ENCODE results near the gene VAV2. TPM values are rescaled to one million over a fixed set of nuclear protein-coding genes. Genes with fewer than 3 reads are reported as not detected.

The VAV2 gene
- total RNA-seq, 1 experiment from 2014 or later: 24.7 TPM

- TF ChIP-seq TCF7L2 (IDR thresholded peaks at IDR 0.05; ENCODE audit: low read depth, low read length): no peak
- TF ChIP-seq REST (IDR thresholded peaks at IDR 0.05; ENCODE audit: insufficient read depth in 1 of 2, low read depth in 2 of 2, low read length in 1 of 2): no peak
- no peak for TF ChIP-seq CTCF (IDR thresholded peaks at IDR 0.05)
- TF ChIP-seq POLR2AphosphoS5 (IDR thresholded peaks at IDR 0.05; ENCODE audit: low read depth, low read length): no peak
- TF ChIP-seq SIN3A (IDR thresholded peaks at IDR 0.05; ENCODE audit: borderline replicate concordance, insufficient read depth, low read depth, low read length): no peak
- intact Hi-C loops (cut with micrococcal nuclease; ENCODE audit: unreplicated experiment) (no loop called here), in situ Hi-C loops (cut with HindIII; ENCODE audit: low pct_unique_long_range_greater_than_20kb, low sequenced_read_pairs) (no loop called here)
- H3K4me1 ChIP-seq (ENCODE audit: control insufficient read depth, insufficient read depth, low read length): peaks cover 2% of the 10 kb centered on the region; the same call in 1 of the 2 replicates
- H3K9me3 ChIP-seq (ENCODE audit: control insufficient read depth, insufficient read depth, low read depth, low read length): no peaks in the 10 kb centered on the region
- ChIA-PET CTCF (interaction anchor here (0.5 kb wide), 1 partner anchor 418 kb away, joined by 10 read pairs; no protein-coding TSS in a partner anchor), POLR2A (no interaction called here)
- no peak for ATAC-seq
- peaks cover 2% of the 10 kb centered on the region; the same call in 1 of the 2 replicates for H3K27me3 ChIP-seq (ENCODE audit: control insufficient read depth, insufficient read depth, low read length)
- no peak overlapping the region for H3K4me3 ChIP-seq (ENCODE audit: low read depth in 2 of 2, low read length in 2 of 2)
- H3K36me3 ChIP-seq (ENCODE audit: control insufficient read depth, insufficient read depth, low read length): no peaks in the 10 kb centered on the region
- H3K27ac ChIP-seq (ENCODE audit: low read length): no peak overlapping the region
- BruUV-seq (replicated peaks): no TSS peak
- no peak for DNase-seq (ENCODE audit: low read depth, low spot score)
These were observed 262.4 kb downstream of the VAV2 start for GRCh38 chr9:133729617-133730281.

GRCh38 chr9:133728856-133729616, 263.1 kb downstream of the VAV2 start:
- TF ChIP-seq REST (IDR thresholded peaks at IDR 0.05; ENCODE audit: insufficient read depth in 1 of 2, low read depth in 2 of 2, low read length in 1 of 2): no peak
- no peak for TF ChIP-seq TCF7L2 (IDR thresholded peaks at IDR 0.05; ENCODE audit: low read depth, low read length)
- no peak for TF ChIP-seq POLR2AphosphoS5 (IDR thresholded peaks at IDR 0.05; ENCODE audit: low read depth, low read length)
- no peak for TF ChIP-seq SIN3A (IDR thresholded peaks at IDR 0.05; ENCODE audit: borderline replicate concordance, insufficient read depth, low read depth, low read length)
- no peak for TF ChIP-seq CTCF (IDR thresholded peaks at IDR 0.05)
- Histone ChIP-seq H3K27me3 (ENCODE audit: control insufficient read depth, insufficient read depth, low read length) (peaks cover 3% of the 10 kb centered on the region), H3K36me3 (ENCODE audit: control insufficient read depth, insufficient read depth, low read length) (no peaks in the 10 kb centered on the region), H3K9me3 (ENCODE audit: control insufficient read depth, insufficient read depth, low read depth, low read length) (no peaks in the 10 kb centered on the region), H3K4me3 (ENCODE audit: low read depth in 2 of 2, low read length in 2 of 2) (no peak overlapping the region), H3K27ac (ENCODE audit: low read length) (no peak overlapping the region), H3K4me1 (ENCODE audit: control insufficient read depth, insufficient read depth, low read length) (peaks cover 2% of the 10 kb centered on the region; the same call in 1 of the 2 replicates)
- BruUV-seq (replicated peaks): no TSS peak
- intact Hi-C loops (cut with micrococcal nuclease; ENCODE audit: unreplicated experiment): no loop called here
- ChIA-PET POLR2A (no interaction called here), CTCF (interaction anchor here (0.5 kb wide), 1 partner anchor 419 kb away, joined by 10 read pairs; no protein-coding TSS in a partner anchor)
- ATAC-seq (no peak), DNase-seq (ENCODE audit: low read depth, low spot score) (no peak)
- in situ Hi-C loops (cut with HindIII; ENCODE audit: low pct_unique_long_range_greater_than_20kb, low sequenced_read_pairs): no loop called here
